ENCODE data around the gene DCTN2. TPM values are rescaled to one million over a fixed set of nuclear protein-coding genes. Genes with fewer than 3 reads are reported as not detected.
A peak's percentile ranks its signal among the peaks of the same experiment; 100 is the strongest.

DCTN2 gene
- polyA plus RNA-seq, 4 donors, result 112 to 224 (median 145) TPM

GRCh38 chr12:57541717-57542116, 5.3 kb downstream of the DCTN2 start:
- DNase-seq, result no peak
- Histone ChIP-seq H3K4me1 (ENCODE audit: control insufficient read depth in 3 of 3, insufficient read depth in 2 of 3, low read depth in 1 of 3, low read length in 2 of 3) (peaks cover 2 to 11% (median 7%) of the 10 kb centered on the region in 3 donors), H3K4me3 (ENCODE audit: low read depth in 1 of 3, low read length in 3 of 3) (no peak overlapping the region), H3K27ac (ENCODE audit: low read depth in 1 of 3, low read length in 2 of 3) (no peak overlapping the region), H3K9me3 (ENCODE audit: control insufficient read depth in 2 of 2, insufficient read depth in 1 of 2, low read depth in 1 of 2, low read length in 1 of 2) (no peaks in the 10 kb centered on the region), H3K36me3 (ENCODE audit: control insufficient read depth in 3 of 3, insufficient read depth in 2 of 3, low read depth in 1 of 3, low read length in 3 of 3) (peaks cover 2 to 29% (median 4%) of the 10 kb centered on the region in 3 donors), H3K27me3 (ENCODE audit: control insufficient read depth in 3 of 3, insufficient read depth in 3 of 3, low read length in 3 of 3) (no peaks in the 10 kb centered on the region)
- FAIRE-seq, result no peak
- WGBS, 3 donors, result 61 to 86% (median 67%) methylated on average over 2 of the region's 2 CpGs

- Histone ChIP-seq H3K36me3 (ENCODE audit: control insufficient read depth in 3 of 3, insufficient read depth in 2 of 3, low read depth in 1 of 3, low read length in 3 of 3) (peaks cover 2 to 31% (median 4%) of the 10 kb centered on the region in 3 donors), H3K4me3 (ENCODE audit: low read depth in 1 of 3, low read length in 3 of 3) (no peak overlapping the region), H3K27ac (ENCODE audit: low read depth in 1 of 3, low read length in 2 of 3) (no peak overlapping the region), H3K4me1 (ENCODE audit: control insufficient read depth in 3 of 3, insufficient read depth in 2 of 3, low read depth in 1 of 3, low read length in 2 of 3) (peaks cover 2 to 6% (median 6%) of the 10 kb centered on the region in 3 donors), H3K9me3 (ENCODE audit: control insufficient read depth in 2 of 2, insufficient read depth in 1 of 2, low read depth in 1 of 2, low read length in 1 of 2) (no peaks in the 10 kb centered on the region), H3K27me3 (ENCODE audit: control insufficient read depth in 3 of 3, insufficient read depth in 3 of 3, low read length in 3 of 3) (no peaks in the 10 kb centered on the region)
- FAIRE-seq (no peak), DNase-seq (no peak)
- WGBS, 3 donors, result 69 to 71% (median 71%) methylated on average over 2 of the region's 2 CpGs
Observed at GRCh38 chr12:57541001-57541400, 6.0 kb downstream of the DCTN2 start.

- no peak for DNase-seq
- no peaks in the 10 kb centered on the region for H3K4me1 ChIP-seq (ENCODE audit: control insufficient read depth in 3 of 3, insufficient read depth in 2 of 3, low read depth in 1 of 3, low read length in 2 of 3)
- no peaks in the 10 kb centered on the region for H3K27me3 ChIP-seq (ENCODE audit: control insufficient read depth in 3 of 3, insufficient read depth in 3 of 3, low read length in 3 of 3)
Observed at GRCh38 chr12:57539134-57539768, 7.7 kb downstream of the DCTN2 start.

GRCh38 chr12:57536597-57536942, 10.4 kb downstream of the DCTN2 start:
- Histone ChIP-seq H3K4me1 (ENCODE audit: control insufficient read depth in 3 of 3, insufficient read depth in 2 of 3, low read depth in 1 of 3, low read length in 2 of 3) (no peaks in the 10 kb centered on the region), H3K4me3 (ENCODE audit: low read depth in 1 of 3, low read length in 3 of 3) (no peak overlapping the region), H3K36me3 (ENCODE audit: control insufficient read depth in 3 of 3, insufficient read depth in 2 of 3, low read depth in 1 of 3, low read length in 3 of 3) (peaks cover 14 to 62% (median 29%) of the 10 kb centered on the region in 3 donors), H3K9me3 (ENCODE audit: control insufficient read depth in 2 of 2, insufficient read depth in 1 of 2, low read depth in 1 of 2, low read length in 1 of 2) (no peaks in the 10 kb centered on the region), H3K27me3 (ENCODE audit: control insufficient read depth in 3 of 3, insufficient read depth in 3 of 3, low read length in 3 of 3) (no peaks in the 10 kb centered on the region), H3K27ac (ENCODE audit: low read depth in 1 of 3, low read length in 2 of 3) (no peak overlapping the region)
- FAIRE-seq, result no peak
- 93 to 100% (median 97%) methylated on average over 1 of the region's 1 CpG for WGBS, 3 donors
- DNase-seq, result no peak

More at GRCh38 chr12:57539134-57539768, 7.7 kb downstream of the DCTN2 start:
- WGBS, 3 donors, result 87 to 94% (median 88%) methylated on average over 5 of the region's 5 CpGs
- peaks cover 4 to 49% (median 12%) of the 10 kb centered on the region in 3 donors for H3K36me3 ChIP-seq (ENCODE audit: control insufficient read depth in 3 of 3, insufficient read depth in 2 of 3, low read depth in 1 of 3, low read length in 3 of 3)
- no peak for FAIRE-seq
- H3K27ac ChIP-seq (ENCODE audit: low read depth in 1 of 3, low read length in 2 of 3), result no peak overlapping the region
- no peak overlapping the region for H3K4me3 ChIP-seq (ENCODE audit: low read depth in 1 of 3, low read length in 3 of 3)
- no peaks in the 10 kb centered on the region for H3K9me3 ChIP-seq (ENCODE audit: control insufficient read depth in 2 of 2, insufficient read depth in 1 of 2, low read depth in 1 of 2, low read length in 1 of 2)

GRCh38 chr12:57535764-57536596, 11.0 kb downstream of the DCTN2 start:
- WGBS, 3 donors, result 78 to 82% (median 82%) methylated on average over 6 of the region's 6 CpGs
- Histone ChIP-seq H3K27me3 (ENCODE audit: control insufficient read depth in 3 of 3, insufficient read depth in 3 of 3, low read length in 3 of 3) (no peaks in the 10 kb centered on the region), H3K36me3 (ENCODE audit: control insufficient read depth in 3 of 3, insufficient read depth in 2 of 3, low read depth in 1 of 3, low read length in 3 of 3) (peaks cover 17 to 66% (median 31%) of the 10 kb centered on the region in 3 donors), H3K4me1 (ENCODE audit: control insufficient read depth in 3 of 3, insufficient read depth in 2 of 3, low read depth in 1 of 3, low read length in 2 of 3) (no peaks in the 10 kb centered on the region), H3K27ac (ENCODE audit: low read depth in 1 of 3, low read length in 2 of 3) (no peak overlapping the region), H3K9me3 (ENCODE audit: control insufficient read depth in 2 of 2, insufficient read depth in 1 of 2, low read depth in 1 of 2, low read length in 1 of 2) (no peaks in the 10 kb centered on the region), H3K4me3 (ENCODE audit: low read depth in 1 of 3, low read length in 3 of 3) (no peak overlapping the region)
- DNase-seq (peak in 1 of 2 donors; percentile 31), FAIRE-seq (no peak)

GRCh38 chr12:57534991-57535543, 11.9 kb downstream of the DCTN2 start:
- FAIRE-seq (no peak), DNase-seq (no peak)
- Histone ChIP-seq H3K9me3 (ENCODE audit: control insufficient read depth in 2 of 2, insufficient read depth in 1 of 2, low read depth in 1 of 2, low read length in 1 of 2) (no peaks in the 10 kb centered on the region), H3K27ac (ENCODE audit: low read depth in 1 of 3, low read length in 2 of 3) (no peak overlapping the region), H3K36me3 (ENCODE audit: control insufficient read depth in 3 of 3, insufficient read depth in 2 of 3, low read depth in 1 of 3, low read length in 3 of 3) (peaks cover 21 to 72% (median 34%) of the 10 kb centered on the region in 3 donors), H3K4me1 (ENCODE audit: control insufficient read depth in 3 of 3, insufficient read depth in 2 of 3, low read depth in 1 of 3, low read length in 2 of 3) (no peaks in the 10 kb centered on the region), H3K4me3 (ENCODE audit: low read depth in 1 of 3, low read length in 3 of 3) (no peak overlapping the region), H3K27me3 (ENCODE audit: control insufficient read depth in 3 of 3, insufficient read depth in 3 of 3, low read length in 3 of 3) (no peaks in the 10 kb centered on the region)
- WGBS, 3 donors, result 91 to 98% (median 96%) methylated on average over 3 of the region's 3 CpGs

GRCh38 chr12:57534250-57534649, 12.7 kb downstream of the DCTN2 start:
- FAIRE-seq, result no peak
- H3K27ac ChIP-seq (ENCODE audit: low read depth in 1 of 3, low read length in 2 of 3), result no peak overlapping the region
- no peak overlapping the region for H3K4me3 ChIP-seq (ENCODE audit: low read depth in 1 of 3, low read length in 3 of 3)
- H3K4me1 ChIP-seq (ENCODE audit: control insufficient read depth in 3 of 3, insufficient read depth in 2 of 3, low read depth in 1 of 3, low read length in 2 of 3), result no peaks in the 10 kb centered on the region
- DNase-seq, result no peak
- no peaks in the 10 kb centered on the region for H3K9me3 ChIP-seq (ENCODE audit: control insufficient read depth in 2 of 2, insufficient read depth in 1 of 2, low read depth in 1 of 2, low read length in 1 of 2)
- H3K27me3 ChIP-seq (ENCODE audit: control insufficient read depth in 3 of 3, insufficient read depth in 3 of 3, low read length in 3 of 3), result no peaks in the 10 kb centered on the region
- peaks cover 26 to 74% (median 37%) of the 10 kb centered on the region in 3 donors for H3K36me3 ChIP-seq (ENCODE audit: control insufficient read depth in 3 of 3, insufficient read depth in 2 of 3, low read depth in 1 of 3, low read length in 3 of 3)
- WGBS, 3 donors, result 91 to 98% (median 94%) methylated on average over 5 of the region's 5 CpGs

GRCh38 chr12:57533108-57533507, 13.9 kb downstream of the DCTN2 start:
- no peaks in the 10 kb centered on the region for H3K9me3 ChIP-seq (ENCODE audit: control insufficient read depth in 2 of 2, insufficient read depth in 1 of 2, low read depth in 1 of 2, low read length in 1 of 2)
- FAIRE-seq (no peak), DNase-seq (no peak)
- WGBS, 3 donors, result 94 to 96% (median 94%) methylated on average over 8 of the region's 8 CpGs
- no peak overlapping the region for H3K27ac ChIP-seq (ENCODE audit: low read depth in 1 of 3, low read length in 2 of 3)
- H3K36me3 ChIP-seq (ENCODE audit: control insufficient read depth in 3 of 3, insufficient read depth in 2 of 3, low read depth in 1 of 3, low read length in 3 of 3), result peaks cover 31 to 82% (median 42%) of the 10 kb centered on the region in 3 donors
- no peaks in the 10 kb centered on the region for H3K4me1 ChIP-seq (ENCODE audit: control insufficient read depth in 3 of 3, insufficient read depth in 2 of 3, low read depth in 1 of 3, low read length in 2 of 3)
- H3K4me3 ChIP-seq (ENCODE audit: low read depth in 1 of 3, low read length in 3 of 3), result no peak overlapping the region
- H3K27me3 ChIP-seq (ENCODE audit: control insufficient read depth in 3 of 3, insufficient read depth in 3 of 3, low read length in 3 of 3), result no peaks in the 10 kb centered on the region

Measured in small intestine (tissue), 7 donors.